ENCODE measurements around the gene RGS7. TPM values are rescaled to one million over a fixed set of nuclear protein-coding genes. Genes with fewer than 3 reads are reported as not detected.

RGS7 gene
- total RNA-seq, 1 experiment from 2014 or later: 0.10 TPM

GRCh38 chr1:241357366-241358340 lies 648 bp upstream of the RGS7 start:
- ATAC-seq (no peak; the same call in 1 of the 2 replicates), DNase-seq (ENCODE audit: low read depth, low spot score) (no peak)
- H3K36me3 ChIP-seq (ENCODE audit: control insufficient read depth, insufficient read depth, low read length): no peaks in the 10 kb centered on the region
- no TSS peak for BruUV-seq (replicated peaks)
- H3K4me1 ChIP-seq (ENCODE audit: control insufficient read depth, insufficient read depth, low read length): no peaks in the 10 kb centered on the region
- intact Hi-C loops (cut with micrococcal nuclease; ENCODE audit: unreplicated experiment) (no loop called here), in situ Hi-C loops (cut with HindIII; ENCODE audit: low pct_unique_long_range_greater_than_20kb, low sequenced_read_pairs) (no loop called here)
- ChIA-PET POLR2A (no interaction called here), CTCF (no interaction called here)
- peak overlapping the region; percentile 45 to 46 for H3K4me3 ChIP-seq (ENCODE audit: low read depth in 2 of 2, low read length in 2 of 2)
- H3K9me3 ChIP-seq (ENCODE audit: control insufficient read depth, insufficient read depth, low read depth, low read length): no peaks in the 10 kb centered on the region
- no peak overlapping the region for H3K27ac ChIP-seq (ENCODE audit: low read length)
- H3K27me3 ChIP-seq (ENCODE audit: control insufficient read depth, insufficient read depth, low read length): peaks cover 17% of the 10 kb centered on the region
- TF ChIP-seq SIN3A (IDR thresholded peaks at IDR 0.05; ENCODE audit: borderline replicate concordance, insufficient read depth, low read depth, low read length): no peak
- no peak for TF ChIP-seq TCF7L2 (IDR thresholded peaks at IDR 0.05; ENCODE audit: low read depth, low read length)
- TF ChIP-seq POLR2AphosphoS5 (IDR thresholded peaks at IDR 0.05; ENCODE audit: low read depth, low read length): no peak
- no peak for TF ChIP-seq REST (IDR thresholded peaks at IDR 0.05; ENCODE audit: insufficient read depth in 1 of 2, low read depth in 2 of 2, low read length in 1 of 2)

- no TSS peak for BruUV-seq (replicated peaks)
These were observed 852 bp downstream of the RGS7 start for GRCh38 chr1:241356187-241356518.

More at GRCh38 chr1:241356187-241356518, 852 bp downstream of the RGS7 start:
- in situ Hi-C loops (cut with HindIII; ENCODE audit: low pct_unique_long_range_greater_than_20kb, low sequenced_read_pairs): no loop called here
- peak; percentile 42 for ATAC-seq
- no peak overlapping the region for H3K27ac ChIP-seq (ENCODE audit: low read length)
- peaks cover 17% of the 10 kb centered on the region for H3K27me3 ChIP-seq (ENCODE audit: control insufficient read depth, insufficient read depth, low read length)
- no peaks in the 10 kb centered on the region for H3K4me1 ChIP-seq (ENCODE audit: control insufficient read depth, insufficient read depth, low read length)
- TF ChIP-seq POLR2AphosphoS5 (IDR thresholded peaks at IDR 0.05; ENCODE audit: low read depth, low read length) (no peak), SIN3A (IDR thresholded peaks at IDR 0.05; ENCODE audit: borderline replicate concordance, insufficient read depth, low read depth, low read length) (no peak), TCF7L2 (IDR thresholded peaks at IDR 0.05; ENCODE audit: low read depth, low read length) (no peak), CTCF (IDR thresholded peaks at IDR 0.05) (no peak), REST (IDR thresholded peaks at IDR 0.05; ENCODE audit: insufficient read depth in 1 of 2, low read depth in 2 of 2, low read length in 1 of 2) (no peak)
- peak overlapping the region; percentile 45; a peak in 3 of 4 replicates for H3K4me3 ChIP-seq (ENCODE audit: low read depth in 2 of 2, low read length in 2 of 2)
- H3K36me3 ChIP-seq (ENCODE audit: control insufficient read depth, insufficient read depth, low read length): no peaks in the 10 kb centered on the region
- ChIA-PET POLR2A (no interaction called here), CTCF (no interaction called here)
- intact Hi-C loops (cut with micrococcal nuclease; ENCODE audit: unreplicated experiment): no loop called here
- no peak for DNase-seq (ENCODE audit: low read depth, low spot score)
- no peaks in the 10 kb centered on the region for H3K9me3 ChIP-seq (ENCODE audit: control insufficient read depth, insufficient read depth, low read depth, low read length)
